DOHH2 (cell line): Measurements from ENCODE around the gene BNIP5.

ENCODE experiments used
- H3F3A ChIP-seq: fragments of 200-600 bp; sonication (generic), shearing (Covaris generic); 2 replicates; pipeline ENCODE4 v1.6.0; 2016; ENCODE audit warnings: antibody characterized with exemption, mild to moderate bottlenecking; ENCODE audit not compliant: control insufficient read depth, insufficient read depth
- H3K27ac ChIP-seq: fragments of 200-600 bp; sonication (generic); 2 replicates; pipeline ENCODE4 v1.5.1; 2014; ENCODE audit warnings: low read depth, mild to moderate bottlenecking, low read length, moderate library complexity
- H3K27me3 ChIP-seq: fragments of 200-600 bp; sonication (generic); 2 replicates; pipeline ENCODE4 v1.6.1; 2014; ENCODE audit warnings: mild to moderate bottlenecking, low read length, mixed read lengths; ENCODE audit not compliant: control insufficient read depth
- H3K36me3 ChIP-seq: fragments of 200-600 bp; sonication (generic); 2 replicates; pipeline ENCODE4 v1.6.1; 2014; ENCODE audit warnings: mild to moderate bottlenecking, low read length, moderate library complexity, mixed read lengths; ENCODE audit not compliant: control insufficient read depth
- H3K4me1 ChIP-seq: fragments of 200-600 bp; sonication (generic); 2 replicates; pipeline ENCODE4 v1.6.1; 2014; ENCODE audit warnings: mild to moderate bottlenecking, low read length, mixed read lengths; ENCODE audit not compliant: control insufficient read depth
- H3K4me2 ChIP-seq: fragments of 200-600 bp; sonication (generic); 2 replicates; pipeline ENCODE4 v1.6.0; 2014; ENCODE audit warnings: mild to moderate bottlenecking, low read length, moderate library complexity
- H3K4me3 ChIP-seq: fragments of 200-600 bp; sonication (generic); 2 replicates; pipeline ENCODE4 v1.5.1; 2014; ENCODE audit warnings: mild to moderate bottlenecking, low read length, mixed read lengths
- H3K79me2 ChIP-seq: fragments of 200-600 bp; sonication (generic); 2 replicates; pipeline ENCODE4 v1.6.1; 2014; ENCODE audit warnings: mild to moderate bottlenecking, low read length, mixed read lengths; ENCODE audit not compliant: control insufficient read depth
- H3K9me2 ChIP-seq: fragments of 200-600 bp; sonication (generic); replicated peaks from 2 replicates; pipeline ENCODE4 v1.6.1; 2014; ENCODE audit warnings: mild to moderate bottlenecking, low read length, mixed read lengths; ENCODE audit not compliant: control insufficient read depth
- H3K9me3 ChIP-seq: fragments of 200-600 bp; sonication (generic); 2 replicates; pipeline ENCODE4 v1.6.1; 2014; ENCODE audit warnings: antibody characterized with exemption, low read length, mixed read lengths; ENCODE audit not compliant: control insufficient read depth, insufficient read depth
- H4K20me1 ChIP-seq: fragments of 200-600 bp; sonication (generic); 2 replicates; pipeline ENCODE4 v1.6.0; 2014; ENCODE audit warnings: low read depth, mild to moderate bottlenecking, antibody characterized with exemption, low read length, moderate library complexity; ENCODE audit not compliant: control insufficient read depth, insufficient read depth
- CTCF ChIP-seq: fragments of 200-600 bp; sonication (generic); IDR thresholded peaks from one replicate; pipeline ENCODE4 v1.5.1; 2014; ENCODE audit warnings: antibody characterized with exemption, mild to moderate bottlenecking, low read depth, low read length; ENCODE audit not compliant: poor library complexity, severe bottlenecking
- EZH2phosphoT487 ChIP-seq: fragments of 200-600 bp; sonication (generic); IDR thresholded peaks from 2 replicates; pipeline ENCODE4 v1.6.1; 2017; ENCODE audit warnings: borderline replicate concordance, mild to moderate bottlenecking, antibody characterized with exemption, low read length, moderate library complexity, mixed read lengths

The BNIP5 gene

GRCh38 chr6:36309900-36310299 lies 26.8 kb downstream of the BNIP5 start:
- TF ChIP-seq CTCF (no peak), EZH2phosphoT487 (no peak)
- Histone ChIP-seq H3K27ac (no peak overlapping the region), H3K79me2 (no peaks in the 10 kb centered on the region), H4K20me1 (no peaks in the 10 kb centered on the region), H3K27me3 (peaks cover 5% of the 10 kb centered on the region; the same call in 1 of the 2 replicates), H3K4me3 (no peak overlapping the region), H3K9me3 (0 out of 2 replicates have a peak, but pooled peaks cover 4% of the 10 kb centered on the region), H3K4me1 (peaks cover 28% of the 10 kb centered on the region), H3K9me2 (no peaks in the 10 kb centered on the region), H3K4me2 (no peak overlapping the region), H3K36me3 (no peaks in the 10 kb centered on the region), H3F3A (no peaks in the 10 kb centered on the region)

GRCh38 chr6:36309203-36309602 lies 27.5 kb downstream of the BNIP5 start:
- no peak overlapping the region for H3K4me2 ChIP-seq
- H3F3A ChIP-seq, result no peaks in the 10 kb centered on the region
- no peak overlapping the region for H3K27ac ChIP-seq
- H3K4me3 ChIP-seq, result no peak overlapping the region
- H3K4me1 ChIP-seq, result peaks cover 22% of the 10 kb centered on the region
- H3K9me3 ChIP-seq, result 0 out of 2 replicates have a peak, but pooled peaks cover 4% of the 10 kb centered on the region
- no peaks in the 10 kb centered on the region for H3K79me2 ChIP-seq
- TF ChIP-seq EZH2phosphoT487, result no peak
- TF ChIP-seq CTCF, result no peak
- no peaks in the 10 kb centered on the region for H4K20me1 ChIP-seq
- peaks cover 5% of the 10 kb centered on the region; the same call in 1 of the 2 replicates for H3K27me3 ChIP-seq
- no peaks in the 10 kb centered on the region for H3K9me2 ChIP-seq
- no peaks in the 10 kb centered on the region for H3K36me3 ChIP-seq

- Histone ChIP-seq H3K27ac (no peak overlapping the region), H3K4me3 (no peak overlapping the region), H3K79me2 (no peaks in the 10 kb centered on the region), H3K36me3 (no peaks in the 10 kb centered on the region), H3K27me3 (peaks cover 5% of the 10 kb centered on the region; the same call in 1 of the 2 replicates), H3K9me2 (no peaks in the 10 kb centered on the region), H3K4me1 (peaks cover 15% of the 10 kb centered on the region), H4K20me1 (no peaks in the 10 kb centered on the region), H3F3A (no peaks in the 10 kb centered on the region), H3K9me3 (0 out of 2 replicates have a peak, but pooled peaks cover 4% of the 10 kb centered on the region), H3K4me2 (no peak overlapping the region)
- TF ChIP-seq CTCF (no peak), EZH2phosphoT487 (no peak)
These were observed 28.2 kb downstream of the BNIP5 start for GRCh38 chr6:36308514-36308913.
